Ishikawa (cell line): Measurements from ENCODE around the gene CAPRIN1.

Experiments used
- CEBPB ChIP-seq: IDR thresholded peaks from 2 replicates; pipeline ENCODE4 v1.6.1; 2012
- CREB1 ChIP-seq: IDR thresholded peaks from 2 replicates; pipeline ENCODE4 v1.6.1; 2012; ENCODE audit warnings: low read depth
- EGR1 ChIP-seq: IDR thresholded peaks from 2 replicates; pipeline ENCODE4 v1.6.1; 2012
- EP300 ChIP-seq: IDR thresholded peaks from 2 replicates; pipeline ENCODE4 v1.6.1; 2012; ENCODE audit warnings: borderline replicate concordance
- FOXM1 ChIP-seq: IDR thresholded peaks from 2 replicates; pipeline ENCODE4 v1.6.1; 2012; ENCODE audit warnings: low read depth, borderline replicate concordance
- MAX ChIP-seq: IDR thresholded peaks from 2 replicates; pipeline ENCODE4 v1.6.1; 2012
- NFIC ChIP-seq: IDR thresholded peaks from 2 replicates; pipeline ENCODE4 v1.6.1; 2012
- RAD21 ChIP-seq: IDR thresholded peaks from 2 replicates; pipeline ENCODE4 v1.6.1; 2012; ENCODE audit warnings: low read depth
- REST ChIP-seq: IDR thresholded peaks from 2 replicates; pipeline ENCODE4 v1.6.1; 2012; ENCODE audit warnings: low read depth, mild to moderate bottlenecking
- TAF1 ChIP-seq: IDR thresholded peaks from 2 replicates; pipeline ENCODE4 v1.6.1; 2012; ENCODE audit warnings: low read depth, mild to moderate bottlenecking
- TCF12 ChIP-seq: IDR thresholded peaks from 2 replicates; pipeline ENCODE4 v1.6.1; 2012; ENCODE audit warnings: low read depth
- TEAD4 ChIP-seq: IDR thresholded peaks from 2 replicates; pipeline ENCODE4 v1.6.1; 2012
- USF1 ChIP-seq: IDR thresholded peaks from 2 replicates; pipeline ENCODE4 v1.6.1; 2012
- YY1 ChIP-seq: IDR thresholded peaks from 2 replicates; pipeline ENCODE4 v1.6.1; 2012; ENCODE audit warnings: low read depth
- ZBTB7A ChIP-seq: IDR thresholded peaks from 2 replicates; pipeline ENCODE4 v1.6.1; 2012; ENCODE audit warnings: low read depth

CAPRIN1 gene

GRCh38 chr11:34149786-34150185 lies 98.3 kb downstream of the CAPRIN1 start:
- TF ChIP-seq RAD21 = peak; percentile 13; the same call in 1 of the 2 replicates
- no peak for TF ChIP-seq REST
- TF ChIP-seq CREB1 = no peak
- no peak for TF ChIP-seq TCF12

GRCh38 chr11:34150494-34151151 lies 99.1 kb downstream of the CAPRIN1 start:
- no peak for TF ChIP-seq USF1
- no peak for TF ChIP-seq TCF12
- TF ChIP-seq EP300 = no peak
- TF ChIP-seq TEAD4 = no peak
- no peak for TF ChIP-seq CEBPB
- no peak for TF ChIP-seq NFIC
- no peak for TF ChIP-seq CREB1
- TF ChIP-seq FOXM1 = no peak
- no peak for TF ChIP-seq RAD21
- TF ChIP-seq ZBTB7A = no peak
- TF ChIP-seq EGR1 = no peak
- TF ChIP-seq TAF1 = no peak
- no peak for TF ChIP-seq MAX
- no peak for TF ChIP-seq REST
- TF ChIP-seq YY1 = no peak
